ENCODE measurements around the gene RAB23. TPM values are rescaled to one million over a fixed set of nuclear protein-coding genes. Genes with fewer than 3 reads are reported as not detected.

RAB23 gene
- total RNA-seq, 1 experiment from 2014 or later, result 18.1 TPM

GRCh38 chr6:57147955-57148858 lies 73.9 kb downstream of the RAB23 start:
- Histone ChIP-seq H3K18ac (ENCODE audit: insufficient read length, low read depth, low read length) (no peak overlapping the region), H3K79me1 (ENCODE audit: insufficient read depth, low read depth, low read length, poor library complexity, severe bottlenecking) (no peaks in the 10 kb centered on the region), H3K14ac (ENCODE audit: insufficient read depth, low read length) (no peak overlapping the region), H3K4ac (ENCODE audit: low read depth, low read length) (no peak overlapping the region), H3K4me1 (ENCODE audit: insufficient read depth, low read length) (no peaks in the 10 kb centered on the region), H3K4me2 (ENCODE audit: insufficient read depth, insufficient read length, low read length) (no peak overlapping the region), H2BK5ac (ENCODE audit: insufficient read length, low read length) (no peak overlapping the region), H2BK120ac (ENCODE audit: low read depth, low read length, poor library complexity, severe bottlenecking) (no peak overlapping the region), H4K20me1 (ENCODE audit: control insufficient read depth, insufficient read depth, insufficient read length) (no peaks in the 10 kb centered on the region), H2BK20ac (ENCODE audit: low read depth, low read length, poor library complexity, severe bottlenecking) (no peak overlapping the region), H3K23me2 (ENCODE audit: insufficient read length, low read depth, low read length, poor library complexity, severe bottlenecking) (no peaks in the 10 kb centered on the region), H3T11ph (ENCODE audit: low read length) (no peak overlapping the region), H2AFZ (ENCODE audit: low read length) (no peak overlapping the region), H3K27me3 (ENCODE audit: insufficient read depth, low read length) (no peaks in the 10 kb centered on the region), H2AK5ac (ENCODE audit: insufficient read length, low read length) (no peak overlapping the region), H3K27ac (ENCODE audit: insufficient read length, low read depth, low read length) (no peak overlapping the region), H3K9me3 (ENCODE audit: control insufficient read depth, low read depth, low read length) (no peaks in the 10 kb centered on the region), H3K23ac (ENCODE audit: insufficient read length, low read depth, low read length) (no peak overlapping the region), H3K79me2 (ENCODE audit: insufficient read depth, low read length) (no peaks in the 10 kb centered on the region), H2BK12ac (ENCODE audit: insufficient read length, low read depth, low read length) (no peak overlapping the region), H2BK15ac (ENCODE audit: low read depth, low read length) (no peak overlapping the region), H4K8ac (replicated peaks; ENCODE audit: insufficient read length, low read depth, low read length) (no peak overlapping the region), H3K9ac (ENCODE audit: extremely low read depth, insufficient read length, low read length) (no peak overlapping the region), H3K56ac (ENCODE audit: insufficient read length, low read depth, low read length) (no peak overlapping the region), H4K5ac (ENCODE audit: insufficient read length, low read depth, low read length) (no peak overlapping the region), H4K91ac (ENCODE audit: insufficient read length, low read depth, low read length) (no peak overlapping the region)
- peaks cover 4 to 50% (median 46%) of the 10 kb centered on the region in 3 experiments for H3K36me3 Mint-ChIP-seq (ENCODE audit: insufficient read depth in 1 of 3, low read depth in 3 of 3)
- TF ChIP-seq, protein P1, sequence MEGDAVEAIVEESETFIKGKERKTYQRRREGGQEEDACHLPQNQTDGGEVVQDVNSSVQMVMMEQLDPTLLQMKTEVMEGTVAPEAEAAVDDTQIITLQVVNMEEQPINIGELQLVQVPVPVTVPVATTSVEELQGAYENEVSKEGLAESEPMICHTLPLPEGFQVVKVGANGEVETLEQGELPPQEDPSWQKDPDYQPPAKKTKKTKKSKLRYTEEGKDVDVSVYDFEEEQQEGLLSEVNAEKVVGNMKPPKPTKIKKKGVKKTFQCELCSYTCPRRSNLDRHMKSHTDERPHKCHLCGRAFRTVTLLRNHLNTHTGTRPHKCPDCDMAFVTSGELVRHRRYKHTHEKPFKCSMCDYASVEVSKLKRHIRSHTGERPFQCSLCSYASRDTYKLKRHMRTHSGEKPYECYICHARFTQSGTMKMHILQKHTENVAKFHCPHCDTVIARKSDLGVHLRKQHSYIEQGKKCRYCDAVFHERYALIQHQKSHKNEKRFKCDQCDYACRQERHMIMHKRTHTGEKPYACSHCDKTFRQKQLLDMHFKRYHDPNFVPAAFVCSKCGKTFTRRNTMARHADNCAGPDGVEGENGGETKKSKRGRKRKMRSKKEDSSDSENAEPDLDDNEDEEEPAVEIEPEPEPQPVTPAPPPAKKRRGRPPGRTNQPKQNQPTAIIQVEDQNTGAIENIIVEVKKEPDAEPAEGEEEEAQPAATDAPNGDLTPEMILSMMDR (conservative IDR thresholded peaks at IDR 0.05), result no peak
- WGBS (ENCODE audit: extremely low coverage, insufficient read length, low lambda C conversion rate), result no CpG with 5 or more reads among the region's 7 CpGs
- H3K9me3 Mint-ChIP-seq, result no peaks in the 10 kb centered on the region
- no peak for DNase-seq
- H3K4me3 Mint-ChIP-seq, result no peak overlapping the region
- no peak overlapping the region for H3K27ac Mint-ChIP-seq
- no peaks in the 10 kb centered on the region for H3K27me3 Mint-ChIP-seq (ENCODE audit: low read depth)
- H3K4me1 Mint-ChIP-seq, result no peaks in the 10 kb centered on the region
